Fibroblast of skin of right quadriceps (primary cell): ENCODE measurements around the gene ITPR1.

Source experiments
- DNase-seq: peaks from one replicate; pipeline ENCODE4 v3.0.0-alpha.2; 2013

Gene ITPR1

GRCh38 chr3:4599612-4600011, 106.5 kb downstream of the ITPR1 start:
- no peak for DNase-seq

- no peak for DNase-seq
These were observed 107.3 kb downstream of the ITPR1 start for GRCh38 chr3:4600493-4600892.

- DNase-seq: no peak
These were observed 108.7 kb downstream of the ITPR1 start for GRCh38 chr3:4601892-4602291.

- no peak for DNase-seq
These were observed 111.5 kb downstream of the ITPR1 start for GRCh38 chr3:4604693-4605092.

GRCh38 chr3:4606911-4607310, 113.8 kb downstream of the ITPR1 start:
- no peak for DNase-seq

- DNase-seq: no peak
These were observed 120.2 kb downstream of the ITPR1 start for GRCh38 chr3:4613366-4613765.

- DNase-seq: no peak
These were observed 120.9 kb downstream of the ITPR1 start for GRCh38 chr3:4614070-4614469.

- DNase-seq: no peak
These were observed 121.8 kb downstream of the ITPR1 start for GRCh38 chr3:4614927-4615326.

- no peak for DNase-seq
These were observed 122.6 kb downstream of the ITPR1 start for GRCh38 chr3:4615750-4616149.

GRCh38 chr3:4623421-4623999, 130.4 kb downstream of the ITPR1 start:
- DNase-seq: no peak

- no peak for DNase-seq
These were observed 134.7 kb downstream of the ITPR1 start for GRCh38 chr3:4627651-4628375.

- no peak for DNase-seq
These were observed 136.2 kb downstream of the ITPR1 start for GRCh38 chr3:4629095-4630007.

- peak; percentile 53 for DNase-seq
These were observed 140.2 kb downstream of the ITPR1 start for GRCh38 chr3:4633078-4634004.

- DNase-seq: no peak
These were observed 141.7 kb downstream of the ITPR1 start for GRCh38 chr3:4634894-4635293.

- no peak for DNase-seq
These were observed 144.1 kb downstream of the ITPR1 start for GRCh38 chr3:4637265-4637664.

- no peak for DNase-seq
These were observed 148.9 kb downstream of the ITPR1 start for GRCh38 chr3:4641863-4642563.

GRCh38 chr3:4642611-4643010, 149.5 kb downstream of the ITPR1 start:
- no peak for DNase-seq

- no peak for DNase-seq
These were observed 150.9 kb downstream of the ITPR1 start for GRCh38 chr3:4643904-4644547.

- no peak for DNase-seq
These were observed 151.8 kb downstream of the ITPR1 start for GRCh38 chr3:4644951-4645350.

- DNase-seq: no peak
These were observed 152.3 kb downstream of the ITPR1 start for GRCh38 chr3:4645468-4645867.

GRCh38 chr3:4647411-4647810, 154.3 kb downstream of the ITPR1 start:
- DNase-seq: no peak
